ENCODE measurements around the gene WDR81.
"Not testable (repeated sequence)": the region's sequence is repeated elsewhere in the genome, so short reads cannot be mapped to it uniquely, and the experiment has no call there.

The WDR81 gene

DNA sequence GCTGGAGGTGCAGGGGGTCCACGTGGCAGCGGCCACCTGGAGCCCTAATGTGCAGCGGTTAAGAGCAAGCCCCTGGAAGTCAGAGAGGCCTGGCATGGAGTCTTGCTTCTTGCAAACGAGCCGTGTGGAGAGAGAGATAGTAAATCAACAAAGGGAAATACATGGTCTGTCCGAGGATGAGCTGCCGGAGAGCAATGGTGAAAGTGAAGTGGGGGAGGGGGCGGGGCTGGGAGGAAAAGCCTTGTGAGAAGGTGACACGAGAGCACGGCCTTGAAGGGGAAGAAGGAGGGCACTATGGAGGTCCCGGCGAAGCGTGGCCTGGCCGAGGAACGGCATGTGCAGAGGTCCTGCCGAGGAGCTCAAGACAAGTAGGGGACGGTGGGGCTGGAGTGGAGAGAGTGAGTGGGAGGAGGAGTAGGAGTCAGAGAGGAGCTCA, 31.3 kb downstream of the WDR81 start:
- no peak for DNase-seq

DNA sequence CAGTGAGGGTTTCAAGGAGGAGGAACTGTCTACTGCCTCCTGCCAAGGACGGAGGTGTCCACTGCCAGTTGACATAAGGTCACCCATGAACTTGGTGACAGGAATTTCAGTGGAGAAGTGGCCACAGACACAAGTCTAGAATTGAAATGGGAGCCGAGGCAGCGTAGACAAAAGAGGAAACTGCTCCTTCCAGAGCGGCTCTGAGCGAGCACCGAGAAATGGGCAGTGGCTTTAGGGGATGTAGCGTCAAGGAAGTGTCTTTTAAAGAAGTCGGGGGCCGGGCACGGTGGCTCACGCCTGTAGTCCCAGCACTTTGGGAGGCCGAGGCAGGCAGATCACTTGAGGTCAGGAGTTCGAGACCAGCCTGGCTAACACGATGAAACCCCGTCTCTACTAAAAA, 34.3 kb downstream of the WDR81 start:
- DNase-seq: no peak

DNA sequence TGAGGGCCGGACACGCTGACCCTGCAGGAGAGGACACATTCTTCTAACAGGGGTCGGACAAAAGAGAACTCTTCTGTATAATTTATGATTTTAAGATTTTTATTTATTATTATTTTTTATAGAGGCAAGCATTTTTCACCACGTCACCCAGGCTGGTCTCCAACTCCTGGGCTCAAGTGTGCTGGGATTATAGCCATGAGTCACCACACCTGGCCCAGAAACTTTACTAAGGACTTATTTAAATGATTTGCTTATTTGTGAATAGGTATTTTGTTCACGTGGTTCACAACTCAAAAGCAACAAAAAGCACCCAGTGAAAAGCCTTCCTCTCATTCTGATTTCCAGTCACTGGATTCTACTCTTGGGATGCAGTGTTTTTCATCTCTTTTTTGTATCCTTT, 35.0 kb downstream of the WDR81 start:
- no peak for DNase-seq

DNA sequence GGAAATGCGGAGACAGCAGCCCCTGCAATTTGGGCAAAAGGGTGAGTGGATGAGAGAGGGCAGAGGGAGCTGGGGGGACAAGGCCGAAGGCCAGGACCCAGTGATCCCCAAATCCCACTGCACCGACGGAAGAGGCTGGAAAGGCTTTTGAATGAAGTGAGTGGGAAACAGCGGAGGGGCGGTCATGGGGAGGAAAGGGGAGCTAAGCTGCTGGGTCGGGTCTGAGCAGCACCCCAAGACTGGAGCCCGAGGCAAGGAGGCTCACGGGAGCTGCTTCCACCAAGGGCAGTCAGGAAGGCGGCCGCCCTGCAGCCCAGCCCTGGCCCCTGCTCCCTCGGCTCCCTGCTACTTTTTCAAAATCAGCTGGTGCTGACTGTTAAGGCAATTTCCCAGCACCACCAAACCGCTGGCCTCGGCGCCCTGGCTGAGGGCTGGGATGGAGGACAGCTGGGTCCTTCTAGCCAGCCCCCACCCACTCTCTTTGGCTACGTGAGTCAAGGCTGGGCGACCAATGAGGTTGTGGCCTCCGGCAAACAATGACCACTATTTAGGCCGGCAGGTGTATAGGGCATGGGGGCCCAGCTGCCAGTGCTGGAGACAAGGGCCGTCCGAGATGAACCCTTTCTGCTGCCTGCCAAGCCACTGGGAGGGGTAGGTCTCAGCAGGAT, 37.9 kb downstream of the WDR81 start:
- no peak for DNase-seq

DNA sequence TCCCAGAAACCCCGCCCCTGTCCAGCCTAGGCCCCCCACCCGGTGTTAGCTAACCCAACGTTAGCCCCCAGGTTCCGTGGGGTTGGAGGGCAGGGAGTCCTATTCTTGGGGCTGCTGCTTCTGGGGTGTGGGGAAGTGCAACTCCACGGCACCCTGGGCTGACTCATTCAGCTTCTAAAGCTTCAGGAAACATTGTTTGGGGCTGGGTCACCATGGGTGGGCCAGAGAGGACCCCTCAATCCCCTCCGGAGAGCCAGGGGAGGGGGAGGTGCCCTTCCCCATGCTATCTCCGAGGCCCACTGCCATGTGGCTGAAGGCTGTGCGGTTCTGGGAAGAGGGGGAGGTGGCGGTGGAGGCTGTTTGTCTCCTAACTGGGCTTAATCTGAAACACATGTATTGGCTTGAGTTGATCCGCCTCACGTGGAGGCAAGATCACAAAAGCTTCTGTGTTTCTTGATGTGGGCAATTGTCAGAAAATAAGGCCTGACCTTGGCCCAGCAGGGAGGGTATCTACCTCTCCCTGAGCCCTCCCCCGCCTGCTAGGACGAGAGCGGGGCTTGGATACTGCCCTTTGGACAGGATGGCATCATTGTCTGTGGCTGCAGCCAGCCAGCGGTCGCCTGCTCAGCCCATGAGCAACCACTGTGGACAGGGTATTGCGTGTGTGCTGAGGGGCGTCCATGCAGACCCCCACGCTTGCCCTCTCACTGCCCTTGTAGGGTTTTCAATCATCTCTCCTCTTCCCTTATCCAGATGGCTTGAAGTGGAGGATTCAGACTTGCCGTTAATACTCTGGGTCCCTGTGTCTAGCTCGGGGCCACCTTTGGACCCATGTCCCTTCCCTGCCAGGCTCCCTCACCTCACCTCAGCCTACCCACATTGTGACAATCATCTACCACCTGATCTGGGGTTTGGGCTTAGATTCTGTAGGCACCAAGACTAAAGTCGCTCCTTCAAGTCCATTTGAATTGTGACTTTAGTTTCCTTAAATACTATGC, 38.7 kb downstream of the WDR81 start:
- DNase-seq: no peak

DNA sequence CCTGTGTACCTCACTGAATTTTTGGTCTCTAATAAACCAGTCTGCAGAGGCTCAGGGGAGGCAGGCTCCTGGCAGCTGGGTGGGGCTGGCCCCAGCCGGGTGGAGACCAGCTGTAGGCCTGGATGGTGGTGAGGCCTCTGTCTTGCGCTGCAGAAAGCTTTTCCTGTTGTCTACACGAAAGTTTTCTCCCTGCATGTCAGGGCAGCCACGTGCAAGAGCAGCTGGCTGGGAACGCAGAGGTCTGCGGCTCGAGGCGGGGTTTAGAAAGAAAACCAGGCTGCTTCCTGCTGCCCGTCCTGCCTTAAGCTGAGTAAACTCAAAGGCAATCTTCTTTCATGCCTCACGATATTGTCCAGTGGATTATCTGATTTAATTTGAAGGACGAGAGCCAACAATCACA, 39.8 kb downstream of the WDR81 start:
- no peak for DNase-seq

DNA sequence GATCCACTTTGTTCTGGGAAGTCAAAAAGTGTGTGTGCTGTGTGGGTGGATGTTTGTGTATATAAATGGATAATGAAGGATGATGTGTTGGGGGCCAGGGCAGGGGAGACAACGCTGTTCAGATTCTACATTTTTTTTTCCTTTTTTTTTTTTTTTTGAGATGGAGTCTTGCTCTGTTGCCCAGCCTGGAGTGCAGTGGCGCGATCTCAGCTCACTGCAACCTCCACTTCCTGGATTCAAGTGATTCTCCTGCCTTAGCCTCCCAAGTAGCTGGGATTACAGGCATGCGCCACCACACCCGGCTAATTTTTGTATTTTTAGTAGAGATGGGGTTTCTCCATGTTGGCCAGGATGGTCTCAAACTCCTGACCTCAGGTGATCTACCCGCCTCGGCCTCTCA, 40.2 kb downstream of the WDR81 start:
- not testable (repeated sequence) for DNase-seq

DNA sequence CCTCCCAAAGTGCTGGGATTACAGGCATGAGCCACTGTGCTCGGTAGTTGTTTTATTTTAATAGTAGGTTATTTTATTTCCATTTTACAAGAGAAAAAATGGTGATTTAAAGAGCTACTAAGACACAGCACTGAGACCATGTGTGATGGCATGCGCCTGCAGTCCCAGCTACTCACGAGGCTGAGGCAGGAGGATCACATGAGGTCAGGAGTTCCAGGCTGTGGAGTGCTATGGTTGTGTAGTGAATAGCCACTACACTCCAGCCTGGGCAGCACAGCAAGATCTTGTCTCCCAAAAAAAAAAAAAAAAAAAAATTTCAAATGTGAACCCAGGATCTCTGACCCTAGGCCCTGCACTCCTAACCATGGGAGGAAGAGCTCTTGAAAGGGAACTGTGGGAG, 41.1 kb downstream of the WDR81 start:
- no peak for DNase-seq

DNA sequence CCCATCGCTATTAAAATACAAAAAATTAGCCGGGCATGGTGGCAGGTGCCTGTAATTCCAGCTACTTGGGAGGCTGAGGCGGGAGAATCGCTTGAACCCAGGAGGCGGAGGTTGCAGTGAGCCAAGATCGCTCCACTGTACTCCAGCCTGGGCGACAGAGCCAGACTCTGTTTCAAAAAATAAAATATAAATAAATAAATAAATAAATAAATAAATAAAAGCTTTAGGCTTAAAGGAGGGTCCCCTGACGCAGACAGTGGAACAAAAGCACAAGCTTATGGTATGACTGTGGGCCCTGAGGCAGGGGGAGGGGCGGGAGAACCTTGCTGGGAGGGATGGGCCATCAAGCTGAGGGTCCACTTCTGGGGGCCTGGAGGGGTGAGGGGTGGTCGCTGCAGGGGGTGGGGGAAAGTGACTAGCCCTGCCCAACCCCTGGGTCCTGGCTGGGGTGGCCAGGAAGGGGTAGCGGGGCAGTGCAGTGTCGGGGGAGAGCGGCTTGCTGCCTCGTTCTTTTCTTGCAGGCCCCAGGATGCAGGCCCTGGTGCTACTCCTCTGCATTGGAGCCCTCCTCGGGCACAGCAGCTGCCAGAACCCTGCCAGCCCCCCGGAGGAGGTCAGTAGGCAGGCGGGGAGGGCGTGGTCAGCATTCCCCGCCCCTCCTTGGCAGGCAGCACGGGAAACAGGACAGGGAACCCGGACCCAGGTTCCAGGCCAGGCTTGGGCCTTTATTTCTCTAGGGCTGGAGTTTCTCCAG, 42.1 kb downstream of the WDR81 start:
- DNase-seq: no peak

DNA sequence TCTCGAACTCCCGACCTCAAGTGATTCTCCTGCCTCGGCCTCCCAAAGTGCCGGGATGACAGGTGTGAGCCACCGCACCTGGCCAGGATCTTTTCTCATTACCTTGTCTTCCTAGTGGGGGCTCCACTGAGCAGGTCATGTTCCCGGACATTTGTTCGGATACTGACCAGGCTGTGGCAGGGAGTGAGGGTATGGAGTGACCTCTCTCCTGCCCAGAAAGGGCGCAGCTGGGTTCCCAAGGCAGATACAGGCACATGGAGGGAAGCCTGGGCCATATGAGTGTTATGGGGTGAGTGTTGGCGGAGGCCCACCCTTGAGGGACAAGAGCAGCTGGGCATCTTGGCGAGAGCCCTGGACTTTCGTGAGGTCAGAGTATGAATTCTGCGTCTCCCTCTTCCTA, 42.9 kb downstream of the WDR81 start:
- DNase-seq: no peak

DNA sequence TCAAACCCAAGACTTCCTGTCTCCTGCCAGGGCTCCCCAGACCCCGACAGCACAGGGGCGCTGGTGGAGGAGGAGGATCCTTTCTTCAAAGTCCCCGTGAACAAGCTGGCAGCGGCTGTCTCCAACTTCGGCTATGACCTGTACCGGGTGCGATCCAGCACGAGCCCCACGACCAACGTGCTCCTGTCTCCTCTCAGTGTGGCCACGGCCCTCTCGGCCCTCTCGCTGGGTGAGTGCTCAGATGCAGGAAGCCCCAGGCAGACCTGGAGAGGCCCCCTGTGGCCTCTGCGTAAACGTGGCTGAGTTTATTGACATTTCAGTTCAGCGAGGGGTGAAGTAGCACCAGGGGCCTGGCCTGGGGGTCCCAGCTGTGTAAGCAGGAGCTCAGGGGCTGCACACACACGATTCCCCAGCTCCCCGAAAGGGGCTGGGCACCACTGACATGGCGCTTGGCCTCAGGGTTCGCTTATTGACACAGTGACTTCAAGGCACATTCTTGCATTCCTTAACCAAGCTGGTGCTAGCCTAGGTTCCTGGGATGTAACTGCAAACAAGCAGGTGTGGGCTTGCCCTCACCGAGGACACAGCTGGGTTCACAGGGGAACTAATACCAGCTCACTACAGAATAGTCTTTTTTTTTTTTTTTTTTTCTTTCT, 45.4 kb downstream of the WDR81 start:
- peak in 1 of 2 experiments; percentile 53 for DNase-seq

DNA sequence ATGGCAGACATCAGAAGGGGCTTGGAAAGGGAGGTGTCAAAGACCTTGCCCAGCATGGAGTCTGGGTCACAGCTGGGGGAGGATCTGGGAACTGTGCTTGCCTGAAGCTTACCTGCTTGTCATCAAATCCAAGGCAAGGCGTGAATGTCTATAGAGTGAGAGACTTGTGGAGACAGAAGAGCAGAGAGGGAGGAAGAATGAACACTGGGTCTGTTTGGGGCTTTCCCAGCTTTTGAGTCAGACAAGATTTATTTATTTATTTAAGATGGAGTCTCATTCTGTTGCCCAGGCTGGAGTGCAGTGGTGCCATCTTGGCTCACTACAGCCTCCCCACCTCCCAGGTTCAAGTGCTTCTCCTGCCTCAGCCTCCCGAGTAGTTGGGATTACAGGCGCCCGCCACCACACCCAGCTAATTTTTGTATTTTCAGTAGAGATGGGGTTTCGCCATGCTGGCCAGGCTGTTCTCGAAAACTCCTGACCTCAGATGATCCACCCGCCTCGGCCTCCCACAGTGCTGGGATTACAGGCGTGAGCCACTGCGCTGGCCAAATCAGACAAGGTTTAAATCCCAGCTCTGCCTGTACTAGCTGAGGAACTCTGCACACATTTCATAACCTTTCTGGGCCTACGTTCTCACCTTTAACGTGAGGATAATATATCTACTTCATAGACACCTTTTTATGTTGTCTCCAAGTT, 48.6 kb downstream of the WDR81 start:
- not testable (repeated sequence) for DNase-seq

DNA sequence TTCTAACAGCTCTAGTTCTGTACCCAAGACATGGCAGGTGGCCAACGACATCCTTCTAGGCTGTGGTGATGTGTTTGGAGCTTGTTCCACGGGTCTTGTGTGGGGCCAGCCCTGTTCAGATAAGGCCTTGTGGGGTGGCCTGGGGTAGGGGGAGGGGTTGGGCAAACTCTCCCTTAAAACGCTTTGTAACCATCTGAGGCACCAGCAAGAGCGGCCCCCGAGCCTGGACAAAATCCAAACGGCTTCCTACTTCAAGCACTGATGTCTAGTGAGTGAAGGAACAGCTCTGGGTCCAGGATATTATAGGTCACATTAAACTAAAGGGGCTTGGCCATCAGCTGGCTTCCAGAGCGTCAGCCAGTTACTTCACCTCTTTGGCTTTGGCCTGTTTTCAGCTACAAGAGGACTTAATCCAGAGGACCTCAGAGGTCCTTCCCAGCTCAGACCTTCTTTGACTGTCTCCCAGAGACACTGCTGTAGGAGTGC, 49.2 kb downstream of the WDR81 start:
- no peak for DNase-seq

DNA sequence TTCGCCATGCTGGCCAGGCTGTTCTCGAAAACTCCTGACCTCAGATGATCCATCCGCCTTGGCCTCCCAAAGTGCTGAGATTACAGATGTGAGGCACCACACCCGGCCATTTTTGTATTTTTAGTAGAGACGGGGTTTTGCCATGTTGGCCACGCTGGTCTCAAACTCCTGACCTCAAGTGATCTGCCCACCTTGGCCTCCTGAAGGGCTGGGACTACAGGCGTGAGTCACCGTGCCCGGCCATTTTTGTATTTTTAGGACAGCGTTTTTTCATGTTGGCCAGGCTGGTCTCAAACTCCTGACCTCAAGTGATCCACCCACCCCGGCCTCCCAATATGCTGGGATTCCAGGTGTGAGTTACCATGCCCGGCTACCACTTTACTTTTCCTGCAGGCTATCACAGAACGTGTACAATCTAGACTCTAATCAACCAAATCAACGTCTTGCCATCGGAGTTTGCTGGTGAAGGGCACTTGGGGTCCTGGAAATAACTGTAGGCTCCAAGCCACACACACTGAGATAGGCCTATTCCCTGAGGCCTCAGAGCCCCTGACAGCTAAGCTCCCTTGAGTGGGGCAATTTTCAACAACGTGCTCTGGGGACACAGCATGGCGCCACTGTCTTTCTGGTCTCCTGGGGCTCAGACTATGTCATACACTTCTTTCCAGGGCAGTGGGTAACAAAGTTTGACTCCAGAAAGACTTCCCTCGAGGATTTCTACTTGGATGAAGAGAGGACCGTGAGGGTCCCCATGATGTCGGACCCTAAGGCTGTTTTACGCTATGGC, 50.1 kb downstream of the WDR81 start:
- DNase-seq: no peak

DNA sequence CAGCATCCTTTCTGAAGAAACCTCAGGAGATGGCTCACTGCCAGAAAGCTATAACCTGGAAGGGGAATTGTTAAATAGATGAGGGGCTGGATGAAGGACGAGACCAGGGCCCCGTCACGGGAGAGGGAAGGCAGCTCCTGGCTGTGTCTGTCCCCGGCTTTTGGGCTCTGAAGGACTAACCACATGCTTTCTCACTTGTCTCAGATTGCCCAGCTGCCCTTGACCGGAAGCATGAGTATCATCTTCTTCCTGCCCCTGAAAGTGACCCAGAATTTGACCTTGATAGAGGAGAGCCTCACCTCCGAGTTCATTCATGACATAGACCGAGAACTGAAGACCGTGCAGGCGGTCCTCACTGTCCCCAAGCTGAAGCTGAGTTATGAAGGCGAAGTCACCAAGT, 51.8 kb downstream of the WDR81 start:
- DNase-seq: no peak

DNA sequence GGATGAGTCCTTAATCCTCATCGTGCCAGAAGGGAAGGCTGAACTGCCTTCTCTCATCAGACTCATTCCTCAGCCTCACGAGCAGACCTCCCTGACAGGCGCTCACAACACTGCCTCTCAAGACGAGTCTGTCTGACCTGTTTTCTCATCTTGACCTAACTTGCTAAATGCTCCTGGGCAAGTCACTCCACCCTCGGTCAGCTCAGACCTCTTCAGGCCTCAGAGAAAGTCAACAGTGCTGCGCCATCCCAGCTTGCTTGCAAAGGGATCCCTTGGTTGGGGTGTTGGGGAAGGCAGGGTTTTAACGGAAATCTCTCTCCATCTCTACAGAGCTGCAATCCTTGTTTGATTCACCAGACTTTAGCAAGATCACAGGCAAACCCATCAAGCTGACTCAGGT, 52.4 kb downstream of the WDR81 start:
- DNase-seq: no peak

DNA sequence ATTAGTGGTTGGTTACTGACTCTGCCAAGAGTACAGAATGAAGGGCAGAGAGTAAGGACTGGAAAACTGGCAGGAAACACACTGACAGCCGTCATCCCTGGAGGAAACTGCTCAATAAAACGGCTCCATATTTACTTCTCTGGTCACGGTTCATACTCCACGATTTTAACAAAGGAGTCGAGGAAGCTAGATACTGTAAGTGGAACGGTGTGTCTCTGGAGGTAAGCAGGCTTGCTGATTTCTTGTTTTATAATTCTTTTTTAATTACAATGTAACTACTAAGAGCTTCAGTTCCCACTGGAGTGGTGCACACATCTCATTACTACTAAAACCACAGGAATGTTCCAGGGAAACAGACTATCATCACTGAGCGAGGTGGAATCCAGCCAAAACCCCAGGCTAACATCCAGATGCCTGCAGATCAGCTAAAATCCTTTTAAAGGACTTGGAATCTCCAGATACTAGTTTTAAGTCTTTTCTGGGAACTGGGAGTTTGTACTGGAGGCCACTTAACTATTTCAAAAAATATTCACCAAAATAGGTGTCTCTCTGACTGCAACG, 55.1 kb downstream of the WDR81 start:
- DNase-seq: peak in 1 of 2 experiments; percentile 8

DNA sequence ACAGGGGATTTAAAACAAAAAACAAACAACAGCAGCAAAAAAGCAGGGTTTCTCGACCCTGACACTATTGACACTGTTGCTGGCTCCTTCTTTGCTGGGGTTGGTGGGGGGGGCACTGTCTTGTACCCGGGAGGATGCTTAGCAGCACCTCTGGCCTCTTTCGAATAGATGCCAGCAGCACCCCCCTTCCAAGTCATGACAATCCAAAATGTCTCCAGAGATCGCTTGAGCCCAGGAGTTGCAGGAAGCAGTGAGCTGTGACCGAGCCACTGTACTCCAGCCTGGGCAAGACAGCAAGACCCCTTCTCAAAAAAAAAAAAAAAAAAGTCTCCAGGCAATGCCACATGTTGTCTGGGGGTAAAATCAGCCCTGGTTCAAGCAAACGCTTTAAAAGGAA, 57.7 kb downstream of the WDR81 start:
- DNase-seq: no peak

DNA sequence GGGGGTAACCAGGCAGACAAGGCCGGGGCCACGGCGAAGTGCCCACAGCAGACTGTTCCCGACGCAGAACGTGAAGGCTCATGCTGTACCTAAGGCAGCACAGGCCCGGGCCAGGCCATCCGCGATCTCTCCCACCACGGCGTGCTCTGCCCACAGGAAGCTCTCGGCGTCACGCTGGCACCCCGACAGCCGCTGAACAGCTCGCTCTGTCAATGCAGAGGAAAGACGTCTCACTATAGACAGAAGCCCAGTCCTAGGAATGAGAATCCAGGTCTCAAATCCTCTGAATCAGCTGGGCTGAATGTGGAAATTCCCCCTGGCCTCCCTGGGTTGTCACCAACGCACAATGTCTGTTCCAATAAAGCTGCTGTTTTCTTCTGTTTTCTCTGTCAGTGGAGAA, 58.8 kb downstream of the WDR81 start:
- no peak for DNase-seq

DNA sequence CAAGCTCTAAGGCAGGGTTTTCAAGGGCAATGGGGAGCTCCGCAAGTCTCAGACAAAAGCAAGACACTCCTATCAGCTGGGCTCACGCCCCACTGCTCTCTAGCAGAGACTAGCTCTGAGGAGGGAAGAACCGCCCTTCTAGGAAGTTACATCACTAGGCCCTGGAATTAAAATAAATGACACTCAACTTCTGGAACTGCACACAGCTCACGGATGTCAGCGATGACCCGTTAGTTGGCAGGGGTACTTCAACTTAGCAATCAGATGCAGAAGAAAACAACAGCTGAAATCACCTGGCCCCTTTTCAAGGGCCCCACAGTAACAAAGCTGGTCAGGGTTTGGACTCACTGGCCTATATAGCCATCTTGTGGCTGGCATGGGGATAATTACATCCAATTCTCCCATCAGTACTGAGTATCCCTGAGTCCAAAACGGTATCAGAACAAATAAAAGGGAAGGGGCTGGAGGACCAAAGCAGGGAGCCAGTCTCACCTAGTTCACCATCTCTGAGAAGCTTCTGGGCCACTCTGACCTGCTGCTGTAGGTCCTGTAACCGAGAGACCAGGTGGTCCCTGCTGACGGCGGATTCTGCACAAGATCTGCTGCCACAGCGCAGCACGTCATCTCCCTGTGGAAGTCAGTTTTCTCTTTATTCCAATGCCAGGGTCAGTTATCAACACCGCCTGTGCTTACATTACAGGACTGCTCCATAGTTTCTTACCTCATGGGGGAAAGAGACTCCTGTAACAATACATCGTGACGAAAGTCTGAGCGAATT, 59.5 kb downstream of the WDR81 start:
- DNase-seq: peak in 1 of 2 experiments; percentile 38
